Measurements from ENCODE around the gene DMRTC2.

DNA sequence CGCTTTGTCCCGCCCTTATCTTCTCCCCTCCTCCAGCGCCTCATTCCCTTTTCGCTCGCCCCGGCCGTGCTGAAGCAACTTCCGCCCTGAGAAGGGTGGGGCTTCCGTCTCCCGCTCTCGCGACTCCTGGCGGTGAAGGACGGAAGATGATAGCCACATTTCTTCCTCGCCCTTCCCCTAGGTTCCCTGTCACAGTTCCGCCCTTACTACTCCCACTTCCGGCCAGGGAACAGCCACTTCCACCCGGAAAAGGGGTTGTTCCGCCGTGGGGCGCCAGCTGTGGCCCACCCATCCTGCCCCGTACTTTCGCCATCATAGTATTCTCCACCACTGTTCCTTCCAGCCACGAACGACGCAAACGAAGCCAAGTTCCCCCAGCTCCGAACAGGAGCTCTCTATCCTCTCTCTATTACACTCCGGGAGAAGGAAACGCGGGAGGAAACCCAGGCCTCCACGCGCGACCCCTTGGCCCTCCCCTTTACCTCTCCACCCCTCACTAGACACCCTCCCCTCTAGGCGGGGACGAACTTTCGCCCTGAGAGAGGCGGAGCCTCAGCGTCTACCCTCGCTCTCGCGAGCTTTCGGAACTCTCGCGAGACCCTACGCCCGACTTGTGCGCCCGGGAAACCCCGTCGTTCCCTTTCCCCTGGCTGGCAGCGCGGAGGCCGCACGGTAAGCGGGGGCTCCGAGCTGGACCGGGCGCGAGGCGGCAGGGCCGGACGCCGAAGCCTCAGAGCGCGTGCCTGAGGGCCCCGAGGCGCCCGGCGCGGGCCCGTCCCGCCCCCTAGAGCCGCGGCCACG is 15.0 kb downstream of the DMRTC2 start, which contains the start of gene RPS19:
- peak; percentile 58 for TF ChIP-seq CTCF (IDR thresholded peaks at IDR 0.05; ENCODE audit: low read depth, low read length, poor library complexity, severe bottlenecking)
- no peak for TF ChIP-seq EZH2phosphoT487 (IDR thresholded peaks at IDR 0.05; ENCODE audit: borderline replicate concordance, low read length)

All from DOHH2 (cell line).